ENCODE data around the gene TMEM47.
A peak's percentile ranks its signal among the peaks of the same experiment; 100 is the strongest.

The TMEM47 gene

DNA sequence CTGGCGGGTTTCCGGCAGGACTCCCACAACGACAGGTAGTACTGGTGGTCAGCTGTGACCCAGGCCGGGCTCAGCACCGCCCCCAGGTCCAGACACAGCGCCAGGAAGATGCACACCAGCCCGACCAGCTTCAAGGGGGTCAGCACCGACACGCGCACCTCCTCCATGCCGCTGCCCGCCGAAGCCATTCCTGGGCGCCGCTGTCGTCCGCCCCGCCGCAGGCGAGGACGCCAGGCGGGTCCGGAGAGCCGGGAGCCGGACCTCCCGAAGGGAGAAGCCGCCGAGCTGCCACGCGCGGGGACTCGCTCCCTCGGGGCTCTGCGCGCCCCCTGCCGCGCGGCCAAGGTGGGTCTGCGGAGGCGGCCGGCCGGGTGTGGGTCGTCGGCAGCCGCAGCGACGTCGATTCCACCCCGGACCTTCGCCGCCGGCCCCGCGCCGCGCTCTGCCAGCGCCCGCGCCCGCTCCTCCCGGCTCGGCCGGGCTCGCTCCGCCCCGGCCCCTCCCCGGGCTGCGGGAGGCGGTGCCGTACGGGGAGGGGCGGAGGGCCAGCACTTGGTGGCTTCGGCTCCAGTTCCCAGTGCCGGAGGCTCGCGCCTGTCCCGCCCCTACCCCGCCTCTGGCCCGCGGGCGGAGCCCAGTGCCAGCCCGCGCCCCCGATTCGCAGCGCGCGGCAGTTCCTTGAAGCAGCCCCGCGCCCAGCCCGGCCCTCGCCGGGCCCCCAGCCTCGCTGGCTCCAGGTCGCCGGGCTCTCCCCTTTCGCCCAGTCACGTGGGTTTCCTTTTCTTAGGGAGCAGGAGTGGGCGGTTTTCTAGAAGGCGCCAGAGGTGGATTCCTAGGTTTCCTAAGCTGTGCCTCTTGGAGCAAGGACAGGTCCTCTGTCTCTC lies at the start of gene TMEM47:
TSS of gene TMEM47 (minus strand) at position 444 of the 884 bp plus-strand sequence. CDS start at position 188, 256 bp downstream.
- peak within 1 kb of the TSS; percentile 73 for H3K27ac ChIP-seq
- TF ChIP-seq, protein P1, sequence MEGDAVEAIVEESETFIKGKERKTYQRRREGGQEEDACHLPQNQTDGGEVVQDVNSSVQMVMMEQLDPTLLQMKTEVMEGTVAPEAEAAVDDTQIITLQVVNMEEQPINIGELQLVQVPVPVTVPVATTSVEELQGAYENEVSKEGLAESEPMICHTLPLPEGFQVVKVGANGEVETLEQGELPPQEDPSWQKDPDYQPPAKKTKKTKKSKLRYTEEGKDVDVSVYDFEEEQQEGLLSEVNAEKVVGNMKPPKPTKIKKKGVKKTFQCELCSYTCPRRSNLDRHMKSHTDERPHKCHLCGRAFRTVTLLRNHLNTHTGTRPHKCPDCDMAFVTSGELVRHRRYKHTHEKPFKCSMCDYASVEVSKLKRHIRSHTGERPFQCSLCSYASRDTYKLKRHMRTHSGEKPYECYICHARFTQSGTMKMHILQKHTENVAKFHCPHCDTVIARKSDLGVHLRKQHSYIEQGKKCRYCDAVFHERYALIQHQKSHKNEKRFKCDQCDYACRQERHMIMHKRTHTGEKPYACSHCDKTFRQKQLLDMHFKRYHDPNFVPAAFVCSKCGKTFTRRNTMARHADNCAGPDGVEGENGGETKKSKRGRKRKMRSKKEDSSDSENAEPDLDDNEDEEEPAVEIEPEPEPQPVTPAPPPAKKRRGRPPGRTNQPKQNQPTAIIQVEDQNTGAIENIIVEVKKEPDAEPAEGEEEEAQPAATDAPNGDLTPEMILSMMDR (conservative IDR thresholded peaks at IDR 0.05), result peak; percentile 12; the same call in 1 of the 2 replicates
- TF ChIP-seq ZFX (IDR thresholded peaks at IDR 0.05), result no peak

DNA sequence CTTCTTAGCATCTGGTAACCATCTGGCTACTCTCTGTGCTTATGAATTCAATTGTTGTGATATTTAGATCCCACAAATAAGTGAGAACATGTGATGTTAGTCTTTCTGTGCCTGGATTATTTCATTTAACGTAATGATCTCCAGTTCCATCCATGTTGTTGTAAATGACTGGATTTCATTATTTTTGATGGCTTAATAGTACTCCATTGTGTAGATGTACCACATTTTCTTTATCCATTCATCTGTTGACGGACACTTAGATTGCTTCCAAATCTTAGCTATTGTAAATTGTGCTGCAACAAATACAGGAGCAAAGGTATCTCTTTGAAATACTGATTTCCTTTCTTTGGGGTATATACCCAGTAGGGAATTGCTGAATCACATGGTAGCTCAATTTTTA lies 30.0 kb upstream of the TMEM47 start:
- TF ChIP-seq, protein P1 (conservative IDR thresholded peaks at IDR 0.05), result no peak
- TF ChIP-seq ZFX (IDR thresholded peaks at IDR 0.05), result no peak
- no peak overlapping the region for H3K27ac ChIP-seq

DNA sequence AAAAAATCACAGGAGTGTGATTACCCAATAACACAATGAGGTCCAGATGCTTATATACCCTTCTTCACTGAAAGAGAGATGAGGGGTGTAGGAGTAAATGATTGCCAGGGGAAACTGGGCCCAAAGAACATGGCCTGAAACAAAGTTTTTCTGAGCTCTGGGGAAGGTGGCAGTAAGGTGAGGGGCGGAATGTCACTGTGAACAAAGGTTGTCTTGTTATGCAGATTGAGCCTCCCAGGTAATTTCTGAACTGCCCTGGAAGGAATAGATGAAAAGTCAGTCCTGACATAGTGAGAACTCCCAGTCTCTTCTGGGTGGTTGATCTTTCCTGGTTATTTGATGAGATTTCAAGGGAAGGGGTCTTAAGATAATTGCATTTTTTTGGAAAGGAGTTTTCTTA lies 2.5 kb upstream of the TMEM47 start:
- TF ChIP-seq, protein P1 (conservative IDR thresholded peaks at IDR 0.05), result no peak
- no peak for TF ChIP-seq ZFX (IDR thresholded peaks at IDR 0.05)
- H3K27ac ChIP-seq, result no peak overlapping the region

DNA sequence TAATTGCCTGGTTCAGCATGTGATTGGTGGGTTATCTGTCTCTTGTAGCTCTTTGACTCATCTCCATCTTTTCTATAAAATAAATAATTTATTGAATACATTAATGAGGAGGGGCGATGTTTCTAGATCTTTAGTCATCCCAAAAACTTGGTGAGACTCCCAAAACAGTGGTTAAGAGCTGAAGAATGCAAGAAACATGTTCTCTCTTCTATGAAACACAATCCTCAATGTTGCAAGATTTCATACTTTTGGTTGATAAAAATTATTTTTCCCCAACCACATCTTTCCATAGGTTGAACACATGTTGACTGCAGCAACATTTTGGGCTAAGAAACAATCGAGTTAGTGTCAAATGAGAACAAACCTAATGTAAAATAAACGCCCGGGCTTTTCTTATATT lies 1.2 kb upstream of the TMEM47 start:
- no peak for TF ChIP-seq ZFX (IDR thresholded peaks at IDR 0.05)
- TF ChIP-seq, protein P1 (conservative IDR thresholded peaks at IDR 0.05), result no peak
- H3K27ac ChIP-seq, result no peak overlapping the region

DNA sequence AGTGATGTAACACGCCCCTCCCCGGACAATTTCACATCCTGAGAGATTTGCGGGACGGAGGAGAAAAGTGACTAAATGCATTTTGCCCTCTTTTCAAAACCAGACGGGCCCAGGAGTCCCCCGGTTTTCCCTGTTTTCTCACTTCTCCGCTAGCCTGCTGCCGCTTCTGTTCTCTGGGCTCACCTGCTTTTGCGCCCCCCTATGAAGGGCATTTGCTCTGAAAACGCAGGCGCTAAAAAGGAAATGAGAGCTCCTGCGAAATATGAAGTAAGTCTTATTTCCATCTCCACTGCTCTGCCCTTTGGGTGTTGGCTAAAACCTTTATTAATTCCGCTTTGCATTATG lies 613 bp upstream of the TMEM47 start:
- no peak for TF ChIP-seq ZFX (IDR thresholded peaks at IDR 0.05)
- TF ChIP-seq, protein P1 (conservative IDR thresholded peaks at IDR 0.05), result no peak
- peak overlapping the region; percentile 73 for H3K27ac ChIP-seq

DNA sequence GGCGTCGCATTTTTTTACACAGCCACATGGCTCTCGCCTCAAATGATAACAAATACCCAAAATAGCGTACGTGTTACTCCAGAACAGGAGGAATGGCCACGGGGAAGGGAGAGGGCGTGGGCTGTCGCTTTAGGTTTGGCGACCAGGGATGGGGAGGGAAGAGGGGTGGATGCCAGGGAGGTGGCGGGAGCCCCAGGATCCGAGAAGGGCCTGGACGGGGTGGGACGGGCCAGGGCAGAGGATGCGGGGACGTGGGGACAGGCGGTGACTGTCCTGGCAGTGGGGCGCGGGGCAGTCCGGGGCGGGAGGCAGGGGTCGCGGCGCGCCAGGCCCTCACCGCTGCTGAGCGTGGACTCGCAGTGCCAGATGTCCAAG lies 631 bp downstream of the TMEM47 start:
- H3K27ac ChIP-seq, result peak overlapping the region; percentile 73
- TF ChIP-seq, protein P1 (conservative IDR thresholded peaks at IDR 0.05), result no peak
- no peak for TF ChIP-seq ZFX (IDR thresholded peaks at IDR 0.05)

Measured in C4-2B (cell line).